Lung (tissue), 16 donors: ENCODE measurements around the gene ATP6AP2. TPM values are rescaled to one million over a fixed set of nuclear protein-coding genes. Genes with fewer than 3 reads are reported as not detected.

ENCODE experiments used
- ATAC-seq: fragments of 200-7000 bp; cut with Tn5 transposase; one replicate; pipeline ENCODE4 v1.9.1; 2020; ENCODE audit warnings: moderate number of reproducible peaks; ENCODE audit not compliant: insufficient read depth, low FRiP score
- DNase-seq, 3 donors: peaks; one replicate each; pipeline ENCODE4 v3.0.0-alpha.2; 2013 to 2017
- H3K27ac ChIP-seq, 2 donors: one replicate each; pipeline ENCODE4 v1.5.1; 2013; ENCODE audit warnings: mild to moderate bottlenecking in 2 of 2, moderate library complexity in 2 of 2, control low read depth in 1 of 2, inconsistent platforms in 1 of 2, low read depth in 1 of 2, low read length in 1 of 2
- H3K27me3 ChIP-seq, 3 donors: one replicate each; pipeline ENCODE4 v1.5.1; 2013; ENCODE audit warnings: low read length in 2 of 3; ENCODE audit not compliant: control insufficient read depth in 3 of 3, insufficient read depth in 3 of 3
- H3K36me3 ChIP-seq, 4 donors: one replicate each; pipeline ENCODE4 v1.5.1; 2013; ENCODE audit warnings: low read length in 4 of 4, mild to moderate bottlenecking in 1 of 4, moderate library complexity in 1 of 4; ENCODE audit not compliant: control insufficient read depth in 4 of 4, insufficient read depth in 4 of 4
- H3K4me1 ChIP-seq, 5 donors: one replicate each; pipeline ENCODE4 v1.5.1; 2013; ENCODE audit warnings: low read length in 5 of 5, mild to moderate bottlenecking in 2 of 5, moderate library complexity in 1 of 5; ENCODE audit not compliant: control insufficient read depth in 5 of 5, insufficient read depth in 5 of 5
- H3K4me3 ChIP-seq: one replicate; pipeline ENCODE4 v1.5.1; 2013; ENCODE audit warnings: mild to moderate bottlenecking, control low read depth, moderate library complexity
- H3K9ac ChIP-seq, 2 donors: one replicate each; pipeline ENCODE4 v1.5.1; 2013; ENCODE audit warnings: low read length in 2 of 2, control low read depth in 1 of 2; ENCODE audit not compliant: insufficient read depth in 1 of 2
- H3K9me3 ChIP-seq, 4 donors: one replicate each; pipeline ENCODE4 v1.5.1; 2013; ENCODE audit warnings: low read length in 3 of 4, mild to moderate bottlenecking in 1 of 4, moderate library complexity in 1 of 4; ENCODE audit not compliant: control insufficient read depth in 4 of 4, insufficient read depth in 3 of 4
- CTCF ChIP-seq: IDR thresholded peaks from 2 replicates; pipeline ENCODE4 v1.5.1; 2012; ENCODE audit warnings: mild to moderate bottlenecking; ENCODE audit errors: control extremely low read depth, extremely low read depth
- WGBS, 2 donors: extraction: QIAGEN DNeasy Blood & Tissue Kit; methylation state at CpG; one replicate each; pipeline ENCODE4 v1.1.7; 2013; 5-methylcytosine and 5-hydroxymethylcytosine counted together
- long read RNA-seq, 5 donors: transcript quantifications; one replicate each; lab custom pipeline, GENCODE V29; 2026
- polyA plus RNA-seq, 2 donors: library from polyadenylated mRNA; stranded (reverse); fragments of 200-250 nt; gene quantifications; one replicate each; pipeline ENCODE4 v1.2.1, GENCODE V29; 2013
- total RNA-seq, 2 donors: library from RNA; depleted of rRNA in 1 of 2; stranded (reverse); fragments of >200 nt in 1 of 2; gene quantifications; one replicate each; pipeline ENCODE4 v1.2.1, GENCODE V29; 2014 to 2021
- donor health status: control.
- donor health status: control.
- donor health status: Bipolar disorder and iron deficiency.
- donor health status: healthy.
- donor health status: DM: yes; HTN: yes; CAD: no.

ATP6AP2 gene
- total RNA-seq (100 to 1,000 TPM; 103 to 108 TPM), polyA plus RNA-seq (100 to 1,000 TPM in 1 of 2 donors, 10 to 100 TPM in 1; 65.9 to 113 TPM)
- long read RNA-seq, donor 1, transcript ATP6AP2-217 (9 exons, 2,337 nt): major isoform, 42 of 59 reads
- long read RNA-seq, donor 1, partial matches to known transcripts: 6 of 59 reads
- long read RNA-seq, donor 1, other reads (novel, unspliced or antisense): 0 of 59 reads
- long read RNA-seq, donor 2, transcript ATP6AP2-217 (9 exons, 2,337 nt): major isoform, 9 of 20 reads
- long read RNA-seq, donor 2, partial matches to known transcripts: 6 of 20 reads
- long read RNA-seq, donor 2, other reads (novel, unspliced or antisense): 0 of 20 reads
- long read RNA-seq, donor 3, transcript ATP6AP2-217 (9 exons, 2,337 nt): major isoform, 13 of 14 reads
- long read RNA-seq, donor 3, partial matches to known transcripts: 0 of 14 reads
- long read RNA-seq, donor 3, other reads (novel, unspliced or antisense): 0 of 14 reads
- long read RNA-seq, donor 4, transcript ATP6AP2-217 (9 exons, 2,337 nt): major isoform, 9 of 28 reads
- long read RNA-seq, donor 4, partial matches to known transcripts: 13 of 28 reads
- long read RNA-seq, donor 4, other reads (novel, unspliced or antisense): 0 of 28 reads
- long read RNA-seq, donor 5, transcript ATP6AP2-217 (9 exons, 2,337 nt): major isoform, 39 of 73 reads
- long read RNA-seq, donor 5, partial matches to known transcripts: 25 of 73 reads
- long read RNA-seq, donor 5, other reads (novel, unspliced or antisense): 0 of 73 reads

DNA sequence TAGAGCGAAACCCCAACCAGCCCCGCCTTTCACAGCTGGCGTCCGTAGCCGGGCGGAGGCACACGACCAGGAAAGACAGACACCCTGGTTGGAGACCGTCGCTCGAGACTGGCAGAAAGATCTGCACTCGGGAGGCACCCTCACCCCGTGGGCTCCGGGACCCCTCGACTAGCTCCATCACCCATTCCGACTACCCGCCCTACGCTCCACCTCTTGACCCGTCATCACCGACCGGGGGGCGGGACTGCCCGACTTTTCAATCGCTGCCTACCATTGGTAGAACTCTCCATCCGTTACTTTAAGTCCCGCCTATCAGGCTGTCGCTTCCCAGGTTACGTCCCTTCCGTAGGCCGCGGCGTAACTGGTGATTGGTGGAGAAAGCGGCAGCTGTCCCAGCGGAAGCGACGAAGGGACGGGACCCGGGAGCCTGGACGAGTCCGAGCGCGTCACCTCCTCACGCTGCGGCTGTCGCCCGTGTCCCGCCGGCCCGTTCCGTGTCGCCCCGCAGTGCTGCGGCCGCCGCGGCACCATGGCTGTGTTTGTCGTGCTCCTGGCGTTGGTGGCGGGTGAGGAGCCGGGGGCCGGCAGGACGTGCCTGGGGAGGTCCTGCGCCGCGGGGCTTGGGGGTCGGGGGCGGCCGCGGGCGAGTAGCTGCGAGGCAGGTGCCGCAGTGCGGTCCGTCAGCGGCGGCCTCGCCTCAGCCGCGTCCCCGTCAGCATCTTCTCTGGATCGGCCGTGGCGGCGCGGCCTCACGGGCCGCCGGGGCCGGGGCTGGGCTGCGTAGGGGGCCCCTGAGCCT, at the start of gene ATP6AP2:
TSS of gene ATP6AP2 (plus strand) at position 434 of the 799 bp plus-strand sequence. CDS start at position 530, 96 bp downstream.
- Histone ChIP-seq H3K9ac (peak within 1 kb of the TSS; percentile 63 to 74), H3K9me3 (peaks cover 0 to 7% (median 0%) of the 10 kb centered on the region in 4 donors), H3K36me3 (no peaks in the 10 kb centered on the region), H3K27ac (peak within 1 kb of the TSS; percentile 89 to 92), H3K4me3 (peak within 1 kb of the TSS; percentile 72), H3K27me3 (peaks cover 4 to 32% (median 6%) of the 10 kb centered on the region in 3 donors), H3K4me1 (peaks cover 0 to 6% (median 6%) of the 10 kb centered on the region in 5 donors)
- 0 to 24% methylated on average over 41 to 89 of the region's 89 CpGs for WGBS, 2 donors
- DNase-seq: peak; percentile 94 to 96 (median 96)
- no peak for TF ChIP-seq CTCF
- peak; percentile 99 for ATAC-seq

DNA sequence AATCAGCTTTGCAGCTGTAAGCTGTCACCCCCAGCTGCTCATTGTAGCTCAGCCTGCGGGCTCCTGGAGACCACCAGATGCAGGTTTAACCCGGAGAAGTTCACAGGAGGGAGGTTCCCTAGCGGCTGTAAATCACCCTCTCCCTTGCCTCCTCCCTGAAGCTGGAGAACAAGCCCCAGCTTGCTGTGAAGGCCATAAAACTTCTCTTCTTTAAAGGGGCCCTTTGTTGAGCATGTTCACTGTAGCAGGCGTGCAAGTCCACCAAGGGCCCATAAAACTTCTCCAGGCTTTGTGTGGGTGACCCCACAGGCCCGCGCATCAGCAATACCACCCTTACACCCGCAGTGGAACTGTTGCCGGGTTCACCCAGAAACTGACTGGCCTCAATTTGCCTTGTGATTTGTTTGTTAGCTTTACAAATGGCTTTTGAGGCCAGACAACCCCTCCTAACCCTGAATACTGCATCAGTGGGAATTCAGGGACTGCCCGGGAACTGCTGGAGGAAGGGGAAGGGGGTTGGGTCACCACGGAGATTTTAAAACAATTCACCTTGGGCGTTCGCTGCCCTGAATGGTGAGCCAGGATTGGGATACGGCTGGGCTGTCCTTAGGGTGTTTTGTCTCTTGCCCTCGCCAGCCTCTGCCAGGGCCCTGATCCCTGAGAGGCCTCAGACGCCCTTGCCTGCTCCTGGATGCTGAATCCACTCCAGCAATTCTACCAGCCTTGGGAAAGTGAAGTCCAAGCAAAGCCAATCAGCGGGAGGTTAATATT, 49.5 kb upstream of the ATP6AP2 start:
- TF ChIP-seq CTCF: no peak
- DNase-seq (peak in 1 of 3 donors; percentile 12), ATAC-seq (no peak)
- H3K27ac ChIP-seq: no peak overlapping the region
- no peaks in the 10 kb centered on the region for H3K4me1 ChIP-seq
- peaks cover 4 to 15% (median 4%) of the 10 kb centered on the region in 3 donors for H3K27me3 ChIP-seq
- H3K36me3 ChIP-seq: no peaks in the 10 kb centered on the region
- H3K9me3 ChIP-seq: peaks cover 0 to under 1% (median 0%) of the 10 kb centered on the region in 4 donors
- H3K4me3 ChIP-seq: no peak overlapping the region
- WGBS, 2 donors: 69 to 84% methylated on average over 12 to 16 of the region's 16 CpGs
- H3K9ac ChIP-seq: no peak overlapping the region

DNA sequence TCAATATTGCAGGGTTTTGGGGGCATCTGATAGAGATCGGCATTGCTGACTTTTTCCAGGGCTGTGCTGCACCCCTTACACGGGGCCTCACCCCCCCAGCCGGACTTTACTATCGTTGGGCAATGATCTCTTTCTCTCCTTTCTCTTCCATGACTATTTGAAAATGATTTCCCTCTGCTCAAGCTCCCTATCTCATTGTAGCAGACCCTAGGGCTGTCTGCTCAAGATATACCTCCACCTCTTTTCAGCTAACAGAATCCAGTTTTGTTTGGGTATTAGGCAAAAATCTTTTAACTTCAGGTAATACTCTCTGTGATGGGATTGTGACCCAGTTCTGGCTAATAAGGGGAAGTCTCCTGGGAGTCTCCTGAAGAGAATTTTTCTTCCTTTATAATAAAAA, 43.5 kb upstream of the ATP6AP2 start:
- Histone ChIP-seq H3K27me3 (peaks cover 0 to 37% (median 12%) of the 10 kb centered on the region in 3 donors), H3K9me3 (peaks cover 0 to 3% (median 0%) of the 10 kb centered on the region in 4 donors), H3K4me3 (no peak overlapping the region), H3K36me3 (no peaks in the 10 kb centered on the region), H3K9ac (no peak overlapping the region), H3K4me1 (peaks cover 0 to 2% (median 0%) of the 10 kb centered on the region in 5 donors), H3K27ac (no peak overlapping the region)
- 81 to 93% methylated on average over 4 of the region's 4 CpGs for WGBS, 2 donors
- no peak for DNase-seq
- ATAC-seq: no peak
- TF ChIP-seq CTCF: no peak
